CD4-positive, alpha-beta T cell treated with Interferon alpha-2 for 1 hour (primary cell): Measurements from ENCODE around the gene ICAM1.
A peak's percentile ranks its signal among the peaks of the same experiment; 100 is the strongest.

Source experiments
- DNase-seq, 2 donors: peaks; one replicate each; pipeline ENCODE4 v3.0.0-alpha.2; 2020 to 2022

Gene ICAM1

DNA sequence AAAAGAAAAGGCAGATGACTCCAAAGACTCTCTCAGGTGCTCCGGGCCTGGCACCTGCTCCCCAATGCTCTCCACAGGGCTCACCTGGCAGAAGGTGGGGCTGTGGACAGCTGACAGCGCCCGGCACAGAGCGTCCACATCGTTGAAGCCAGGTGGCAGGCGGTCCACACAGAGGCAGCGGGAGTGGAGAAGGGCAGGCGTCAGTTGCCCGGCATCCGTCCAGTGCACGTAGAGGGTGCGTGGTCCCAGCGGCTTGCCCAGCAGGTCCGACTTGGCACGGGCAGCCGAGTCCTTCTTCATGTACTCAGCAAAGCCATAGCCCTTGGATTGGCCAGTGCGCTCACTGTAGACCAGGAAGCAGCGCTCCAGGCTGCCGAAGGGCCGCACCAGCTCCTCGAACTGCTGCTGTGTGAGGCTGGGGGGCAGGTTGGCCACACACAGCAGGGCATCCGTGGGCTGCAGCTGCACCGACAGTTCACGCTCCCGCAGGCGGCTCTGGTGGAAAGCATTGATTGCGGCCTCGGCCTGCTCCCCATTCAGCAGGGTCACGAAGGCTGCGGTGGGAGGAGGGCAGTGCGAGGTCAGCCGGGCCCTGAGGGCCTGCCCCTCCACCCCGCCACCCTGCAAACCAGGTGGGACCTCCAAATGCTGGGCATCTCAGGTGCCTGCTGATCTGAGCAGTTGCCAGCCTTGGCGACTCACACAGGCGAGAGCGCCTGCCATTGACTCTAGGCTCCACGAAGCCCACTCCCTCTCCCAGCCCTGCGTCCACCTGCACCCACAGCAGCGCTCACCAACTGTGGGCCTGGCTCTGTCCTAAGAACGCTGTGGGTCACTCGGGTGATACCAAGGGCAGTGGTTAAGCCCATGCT is 57.9 kb downstream of the ICAM1 start:
- no peak for DNase-seq

DNA sequence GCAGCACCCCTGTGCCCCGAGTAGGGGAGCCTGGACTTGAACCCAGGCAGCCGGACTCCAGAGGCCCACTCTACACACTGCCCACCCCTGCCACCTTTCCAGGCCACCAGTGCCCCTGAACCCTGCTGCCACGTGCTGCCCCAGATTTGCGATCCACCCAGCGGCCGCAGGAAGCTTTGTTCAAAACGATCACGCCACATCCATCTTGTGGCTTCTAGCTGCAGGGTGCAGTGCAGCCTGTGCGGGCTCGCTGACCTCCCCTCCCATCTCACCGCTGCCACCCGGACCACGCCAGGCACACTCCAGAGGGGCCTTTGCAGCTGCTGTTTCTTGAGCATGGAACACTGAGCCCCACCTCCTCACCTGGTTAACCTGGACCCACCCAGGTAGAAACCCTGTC is 58.6 kb downstream of the ICAM1 start:
- DNase-seq = no peak

DNA sequence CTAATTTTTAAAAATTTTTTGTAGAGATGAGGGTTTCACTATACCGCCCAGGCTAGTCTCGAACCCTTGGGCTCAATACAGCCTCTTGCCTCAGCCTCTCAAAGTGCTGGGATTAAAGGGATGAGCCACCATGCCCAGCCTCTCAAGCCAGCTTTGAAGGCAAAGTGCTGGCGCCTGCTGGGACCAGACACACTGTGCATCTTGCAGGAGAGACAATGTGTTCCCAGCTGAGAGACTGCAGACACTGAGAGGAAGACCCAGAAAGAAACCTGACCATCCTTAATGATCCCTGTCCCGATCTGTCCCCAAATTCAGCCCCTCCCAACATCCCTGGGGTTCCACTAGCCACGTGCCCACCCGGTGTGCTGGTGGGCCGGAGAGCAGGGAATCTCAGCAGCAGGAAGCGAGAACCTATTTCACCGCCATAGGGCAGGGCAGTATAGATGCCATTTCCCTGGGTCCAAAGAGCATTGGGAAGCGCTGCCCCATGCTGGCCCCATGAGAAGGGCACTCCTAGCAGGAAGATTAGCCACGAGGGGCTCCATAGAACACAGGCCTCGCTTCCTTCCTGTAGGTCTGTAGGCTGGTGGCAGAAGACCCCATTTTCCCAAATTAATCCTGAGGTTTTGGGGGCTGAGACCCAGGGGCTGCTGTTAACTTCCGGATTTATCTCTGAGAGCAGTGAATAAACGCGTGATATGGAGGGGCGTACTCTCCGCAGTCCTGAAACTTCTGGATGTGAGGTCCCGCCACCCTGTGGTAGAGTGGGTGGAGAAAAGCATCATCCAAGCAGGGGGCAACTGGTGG is 61.4 kb downstream of the ICAM1 start:
- DNase-seq = no peak

DNA sequence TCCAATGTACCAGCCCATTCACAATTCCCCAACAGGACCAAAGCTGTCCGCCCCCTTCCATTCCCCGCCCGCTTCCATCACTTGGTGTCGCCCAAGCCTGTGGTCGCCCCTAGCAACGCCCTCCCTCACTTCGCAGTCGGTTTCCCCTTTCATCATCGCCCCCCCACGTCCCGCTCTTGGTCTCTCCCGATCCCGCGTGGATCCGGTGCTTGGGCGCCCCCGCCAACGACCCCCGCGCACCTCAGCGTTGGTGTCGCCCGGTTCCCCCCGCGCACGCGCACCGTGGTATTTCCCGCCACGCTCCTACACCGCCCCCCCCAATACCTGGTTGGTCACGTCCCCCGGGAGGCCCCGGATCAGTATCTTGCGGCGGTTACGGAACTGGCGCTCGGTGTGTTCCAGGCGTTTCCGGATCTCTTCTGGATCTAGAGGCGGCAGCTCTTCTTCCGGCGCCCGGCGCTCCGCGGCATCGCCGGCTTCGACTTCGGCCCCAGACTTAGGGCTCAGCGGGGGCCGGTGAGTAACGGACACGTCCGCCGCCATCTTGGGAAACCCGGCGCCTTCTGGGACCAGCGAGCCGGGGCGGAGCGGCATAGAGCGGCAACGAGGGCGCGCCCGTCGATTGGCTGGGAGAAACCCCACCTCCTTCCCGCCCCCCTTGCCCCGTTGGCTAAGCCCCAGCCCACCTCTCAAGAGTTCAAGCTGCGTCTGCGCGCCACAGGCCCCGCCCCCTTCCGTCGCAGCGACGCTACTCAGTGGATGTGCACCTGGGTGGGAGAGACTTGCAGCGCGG is 62.2 kb downstream of the ICAM1 start, which contains the start of gene RAVER1:
Gene RAVER1, minus strand, starts transcription at position 565 of the 793 bp plus-strand sequence. Its CDS starts 22 bp downstream, at position 543.
- DNase-seq = peak; percentile 97 to 98

DNA sequence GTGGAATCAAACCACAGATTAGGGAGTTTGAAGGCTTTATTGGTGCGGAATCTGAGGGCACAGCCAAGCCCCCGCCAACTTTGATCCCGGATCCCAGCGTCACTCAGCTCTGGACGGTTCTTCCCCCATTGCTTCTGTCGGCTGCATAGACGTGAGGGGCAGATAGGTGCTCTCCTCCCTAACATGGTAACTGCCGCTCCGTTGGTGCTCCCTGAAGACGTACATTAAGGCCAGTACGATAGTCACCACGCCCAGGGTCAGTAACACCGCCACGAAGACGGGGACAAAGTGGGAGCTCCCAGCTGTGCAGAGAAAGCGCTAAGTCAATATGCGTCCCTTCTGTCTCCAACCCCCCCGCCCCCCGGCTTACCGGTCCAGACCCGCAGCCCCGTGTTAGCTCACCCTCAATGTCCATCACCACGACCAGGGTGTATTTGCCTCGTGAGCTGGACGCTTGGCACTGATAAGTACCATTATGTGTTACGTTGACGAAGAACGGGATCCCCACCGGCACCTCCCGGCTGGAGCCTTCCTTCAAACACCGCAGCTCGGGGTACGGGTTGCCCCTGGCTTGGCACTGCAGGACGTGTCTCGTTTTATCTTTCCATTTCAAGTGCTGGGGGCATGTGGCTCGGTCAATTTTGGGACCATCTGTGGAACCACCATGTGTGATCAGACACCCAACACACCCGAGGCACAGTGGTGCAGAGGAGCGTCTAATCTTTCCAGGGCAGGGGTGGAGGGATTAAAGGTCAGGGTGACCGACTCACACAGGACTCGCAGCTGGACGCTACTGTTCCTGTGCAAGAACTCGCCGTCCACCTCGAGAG is 63.1 kb downstream of the ICAM1 start:
- no peak for DNase-seq

DNA sequence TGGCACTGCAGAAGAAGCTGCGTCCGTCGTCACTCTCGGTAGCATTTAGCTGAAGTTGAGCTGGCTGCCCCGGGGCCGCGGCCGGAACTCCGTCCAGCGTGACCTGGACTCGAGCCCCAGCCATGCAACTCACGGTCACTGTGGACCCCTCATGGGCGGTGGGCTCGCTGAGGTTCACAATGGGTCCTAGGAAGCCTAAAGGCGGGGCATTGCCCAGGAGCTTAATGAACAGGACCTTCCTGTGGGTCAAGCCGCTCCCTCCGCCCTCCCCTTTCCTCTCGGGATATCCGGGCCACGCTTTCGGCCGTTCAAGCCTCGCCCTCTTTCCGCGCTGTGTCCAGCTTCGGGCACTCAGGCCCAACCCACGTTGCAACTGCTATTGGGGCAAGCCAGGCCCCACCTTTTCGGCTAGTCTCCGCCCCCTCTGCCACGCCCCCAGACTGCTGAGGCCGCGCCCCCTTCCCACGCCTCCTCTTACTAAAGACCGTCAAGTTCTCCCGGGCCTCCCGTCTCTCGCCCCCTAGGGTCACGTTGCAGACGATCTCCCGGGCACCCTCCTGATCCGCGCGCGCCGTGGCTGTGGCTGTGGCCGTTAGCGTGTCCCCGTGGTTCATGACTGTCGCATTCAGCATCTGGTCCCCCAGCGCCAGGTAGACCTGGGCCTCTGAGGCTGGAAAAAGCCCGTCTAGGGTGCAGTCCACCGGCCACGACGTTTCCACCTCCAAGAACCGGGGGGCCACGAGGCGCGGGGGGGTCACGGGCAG is 63.9 kb downstream of the ICAM1 start:
- DNase-seq = peak; percentile 41 to 42

DNA sequence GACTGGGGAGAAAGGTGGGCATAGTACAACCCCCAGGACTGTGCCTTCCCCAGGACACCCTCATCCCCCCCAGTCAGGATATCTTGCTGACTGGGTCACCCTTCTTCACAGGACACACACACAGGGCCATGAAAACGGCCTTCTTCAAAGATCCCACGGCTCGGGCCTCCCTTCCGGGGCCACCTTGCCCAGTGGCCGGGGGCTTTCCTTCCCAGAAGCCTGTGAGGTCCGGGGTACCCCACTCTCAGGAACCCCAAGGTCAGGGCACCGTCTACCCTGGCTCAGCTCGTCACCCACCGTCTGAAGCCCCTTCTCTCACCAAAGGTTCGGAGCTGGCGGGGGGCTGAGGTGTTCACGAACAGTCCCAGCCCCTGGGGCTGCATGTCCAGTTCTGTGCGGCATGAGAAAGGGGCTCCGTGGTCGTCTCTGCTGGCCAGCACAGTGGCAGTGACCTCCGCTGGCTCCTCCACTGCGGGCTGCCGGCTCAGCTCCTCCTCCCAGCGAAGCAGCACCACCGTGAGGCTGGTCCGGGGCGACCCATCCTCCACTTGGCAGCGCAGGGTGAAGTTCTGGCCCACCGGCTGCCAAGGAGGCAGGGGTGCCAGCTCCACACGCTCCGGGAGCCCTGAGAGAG is 64.5 kb downstream of the ICAM1 start:
- DNase-seq = no peak
